ENCODE data around the gene SYT3.
"Not testable (repeated sequence)": the region's sequence is repeated elsewhere in the genome, so short reads cannot be mapped to it uniquely, and the experiment has no call there.

The SYT3 gene

GRCh38 chr19:50618379-50618778 lies 21.3 kb downstream of the SYT3 start:
- not testable (repeated sequence) for H3K27me3 ChIP-seq (ENCODE audit: control insufficient read depth, insufficient read depth, low read length); H3K27ac ChIP-seq; H3K36me3 ChIP-seq (ENCODE audit: control insufficient read depth, insufficient read depth, low read length); H3K79me2 ChIP-seq; H2AFZ ChIP-seq; H3K4me2 ChIP-seq (ENCODE audit: low read length); H3K4me1 ChIP-seq; H3K4me3 ChIP-seq (ENCODE audit: low read depth, low read length); H3K9me3 ChIP-seq (ENCODE audit: control insufficient read depth, low read length); H3K9ac ChIP-seq

GRCh38 chr19:50612504-50613404 lies 26.9 kb downstream of the SYT3 start:
- not testable (repeated sequence) for H3K36me3 ChIP-seq (ENCODE audit: control insufficient read depth, insufficient read depth, low read length); H3K9me3 ChIP-seq (ENCODE audit: control insufficient read depth, low read length); H3K4me1 ChIP-seq; H3K27me3 ChIP-seq (ENCODE audit: control insufficient read depth, insufficient read depth, low read length); H3K9ac ChIP-seq; H3K4me2 ChIP-seq (ENCODE audit: low read length); H2AFZ ChIP-seq; H3K27ac ChIP-seq; H3K79me2 ChIP-seq; H3K4me3 ChIP-seq (ENCODE audit: low read depth, low read length)

GRCh38 chr19:50607874-50608785 lies 31.6 kb downstream of the SYT3 start:
- Histone ChIP-seq H3K36me3 (ENCODE audit: control insufficient read depth, insufficient read depth, low read length) (no peaks in the 10 kb centered on the region), H3K27me3 (ENCODE audit: control insufficient read depth, insufficient read depth, low read length) (no peaks in the 10 kb centered on the region), H3K9ac (no peak overlapping the region), H3K4me1 (no peaks in the 10 kb centered on the region), H3K4me3 (ENCODE audit: low read depth, low read length) (peak overlapping the region; percentile 36), H3K79me2 (no peaks in the 10 kb centered on the region), H3K4me2 (ENCODE audit: low read length) (peak overlapping the region; percentile 52), H3K27ac (no peak overlapping the region), H2AFZ (no peak overlapping the region), H3K9me3 (ENCODE audit: control insufficient read depth, low read length) (no peaks in the 10 kb centered on the region)
- TF ChIP-seq CTCF (IDR thresholded peaks at IDR 0.05): peak; percentile 37

- Histone ChIP-seq H3K79me2 (no peaks in the 10 kb centered on the region), H3K4me3 (ENCODE audit: low read depth, low read length) (peak overlapping the region; percentile 36), H3K4me2 (ENCODE audit: low read length) (peak overlapping the region; percentile 52), H3K36me3 (ENCODE audit: control insufficient read depth, insufficient read depth, low read length) (no peaks in the 10 kb centered on the region), H2AFZ (no peak overlapping the region), H3K27ac (no peak overlapping the region), H3K4me1 (no peaks in the 10 kb centered on the region), H3K27me3 (ENCODE audit: control insufficient read depth, insufficient read depth, low read length) (no peaks in the 10 kb centered on the region), H3K9me3 (ENCODE audit: control insufficient read depth, low read length) (no peaks in the 10 kb centered on the region), H3K9ac (no peak overlapping the region)
- TF ChIP-seq CTCF (IDR thresholded peaks at IDR 0.05): no peak
Observed at GRCh38 chr19:50607388-50607787, 32.3 kb downstream of the SYT3 start.

GRCh38 chr19:50606059-50606836 lies 33.4 kb downstream of the SYT3 start:
- not testable (repeated sequence) for H3K27me3 ChIP-seq (ENCODE audit: control insufficient read depth, insufficient read depth, low read length)

GRCh38 chr19:50604264-50605073 lies 35.2 kb downstream of the SYT3 start:
- not testable (repeated sequence) for H3K4me1 ChIP-seq; H2AFZ ChIP-seq; H3K36me3 ChIP-seq (ENCODE audit: control insufficient read depth, insufficient read depth, low read length); H3K27ac ChIP-seq; H3K9me3 ChIP-seq (ENCODE audit: control insufficient read depth, low read length); H3K4me2 ChIP-seq (ENCODE audit: low read length); H3K4me3 ChIP-seq (ENCODE audit: low read depth, low read length); H3K27me3 ChIP-seq (ENCODE audit: control insufficient read depth, insufficient read depth, low read length); H3K79me2 ChIP-seq; H3K9ac ChIP-seq

More at GRCh38 chr19:50606059-50606836, 33.4 kb downstream of the SYT3 start:
- H3K4me1 ChIP-seq; H3K9me3 ChIP-seq (ENCODE audit: control insufficient read depth, low read length); H3K36me3 ChIP-seq (ENCODE audit: control insufficient read depth, insufficient read depth, low read length); H3K27ac ChIP-seq; H3K9ac ChIP-seq; H3K4me2 ChIP-seq (ENCODE audit: low read length); H3K4me3 ChIP-seq (ENCODE audit: low read depth, low read length); H3K79me2 ChIP-seq: not testable (repeated sequence)
- H2AFZ ChIP-seq: peak overlapping the region; percentile 11
- TF ChIP-seq CTCF (IDR thresholded peaks at IDR 0.05): peak; percentile 14
